Measurements from ENCODE around the gene VHLL. TPM values are rescaled to one million over a fixed set of nuclear protein-coding genes. Genes with fewer than 3 reads are reported as not detected.
A peak's percentile ranks its signal among the peaks of the same experiment; 100 is the strongest.
"Not testable (repeated sequence)": the region's sequence is repeated elsewhere in the genome, so short reads cannot be mapped to it uniquely, and the experiment has no call there.

The VHLL gene
- total and polyA plus RNA-seq, 9 donors = not detected

- Histone ChIP-seq H3K9me3 (replicated peaks; ENCODE audit: control insufficient read depth, low read depth, low read length) (no peaks in the 10 kb centered on the region), H3K27ac (ENCODE audit: low read length) (no peak overlapping the region), H3K27me3 (ENCODE audit: control insufficient read depth, insufficient read depth, low read length) (no peaks in the 10 kb centered on the region), H3K36me3 (ENCODE audit: control insufficient read depth, insufficient read depth, low read length) (peaks cover 34% of the 10 kb centered on the region), H3K4me3 (ENCODE audit: low read length) (no peak overlapping the region), H3K4me1 (ENCODE audit: control insufficient read depth, insufficient read depth, low read length) (peaks cover 10% of the 10 kb centered on the region)
- no peak for DNase-seq
- 100% methylated on average over 1 of the region's 4 CpGs for WGBS (ENCODE audit: insufficient coverage)
Observed at GRCh38 chr1:156336242-156336641, 37.1 kb upstream of the VHLL start.

GRCh38 chr1:156323179-156323578 is 24.1 kb upstream of the VHLL start:
- DNase-seq; H3K4me3 ChIP-seq (ENCODE audit: low read length); H3K27ac ChIP-seq (ENCODE audit: low read length); H3K27me3 ChIP-seq (ENCODE audit: control insufficient read depth, insufficient read depth, low read length); H3K4me1 ChIP-seq (ENCODE audit: control insufficient read depth, insufficient read depth, low read length); H3K9me3 ChIP-seq (replicated peaks; ENCODE audit: control insufficient read depth, low read depth, low read length): not testable (repeated sequence)
- 96% methylated on average over 3 of the region's 9 CpGs for WGBS (ENCODE audit: insufficient coverage)
- peaks cover 64% of the 10 kb centered on the region for H3K36me3 ChIP-seq (ENCODE audit: control insufficient read depth, insufficient read depth, low read length)

GRCh38 chr1:156320560-156320959 is 21.5 kb upstream of the VHLL start:
- H3K4me3 ChIP-seq (ENCODE audit: low read length) = no peak overlapping the region
- H3K36me3 ChIP-seq (ENCODE audit: control insufficient read depth, insufficient read depth, low read length) = peaks cover 82% of the 10 kb centered on the region
- no peaks in the 10 kb centered on the region for H3K4me1 ChIP-seq (ENCODE audit: control insufficient read depth, insufficient read depth, low read length)
- 100% methylated on average over 1 of the region's 3 CpGs for WGBS (ENCODE audit: insufficient coverage)
- DNase-seq = no peak
- no peaks in the 10 kb centered on the region for H3K27me3 ChIP-seq (ENCODE audit: control insufficient read depth, insufficient read depth, low read length)
- H3K9me3 ChIP-seq (replicated peaks; ENCODE audit: control insufficient read depth, low read depth, low read length) = no peaks in the 10 kb centered on the region
- no peak overlapping the region for H3K27ac ChIP-seq (ENCODE audit: low read length)

GRCh38 chr1:156319664-156320063 is 20.6 kb upstream of the VHLL start:
- no CpG with 5 or more reads among the region's 1 CpG for WGBS (ENCODE audit: insufficient coverage)
- no peak overlapping the region for H3K27ac ChIP-seq (ENCODE audit: low read length)
- peaks cover 82% of the 10 kb centered on the region for H3K36me3 ChIP-seq (ENCODE audit: control insufficient read depth, insufficient read depth, low read length)
- H3K9me3 ChIP-seq (replicated peaks; ENCODE audit: control insufficient read depth, low read depth, low read length) = no peaks in the 10 kb centered on the region
- no peaks in the 10 kb centered on the region for H3K27me3 ChIP-seq (ENCODE audit: control insufficient read depth, insufficient read depth, low read length)
- H3K4me1 ChIP-seq (ENCODE audit: control insufficient read depth, insufficient read depth, low read length) = no peaks in the 10 kb centered on the region
- H3K4me3 ChIP-seq (ENCODE audit: low read length) = no peak overlapping the region
- peak; percentile 21 for DNase-seq

- Histone ChIP-seq H3K4me3 (ENCODE audit: low read length) (no peak overlapping the region), H3K27me3 (ENCODE audit: control insufficient read depth, insufficient read depth, low read length) (no peaks in the 10 kb centered on the region), H3K36me3 (ENCODE audit: control insufficient read depth, insufficient read depth, low read length) (peaks cover 84% of the 10 kb centered on the region), H3K4me1 (ENCODE audit: control insufficient read depth, insufficient read depth, low read length) (no peaks in the 10 kb centered on the region), H3K27ac (ENCODE audit: low read length) (no peak overlapping the region), H3K9me3 (replicated peaks; ENCODE audit: control insufficient read depth, low read depth, low read length) (no peaks in the 10 kb centered on the region)
- DNase-seq = no peak
- 92% methylated on average over 2 of the region's 7 CpGs for WGBS (ENCODE audit: insufficient coverage)
Observed at GRCh38 chr1:156316909-156317308, 17.8 kb upstream of the VHLL start.

- Histone ChIP-seq H3K4me3 (ENCODE audit: low read length) (no peak overlapping the region), H3K27ac (ENCODE audit: low read length) (no peak overlapping the region), H3K36me3 (ENCODE audit: control insufficient read depth, insufficient read depth, low read length) (peaks cover 70% of the 10 kb centered on the region), H3K27me3 (ENCODE audit: control insufficient read depth, insufficient read depth, low read length) (no peaks in the 10 kb centered on the region), H3K4me1 (ENCODE audit: control insufficient read depth, insufficient read depth, low read length) (no peaks in the 10 kb centered on the region), H3K9me3 (replicated peaks; ENCODE audit: control insufficient read depth, low read depth, low read length) (no peaks in the 10 kb centered on the region)
- 92% methylated on average over 6 of the region's 6 CpGs for WGBS (ENCODE audit: insufficient coverage)
- DNase-seq = no peak
Observed at GRCh38 chr1:156310962-156311361, 11.9 kb upstream of the VHLL start.

- Histone ChIP-seq H3K27ac (ENCODE audit: low read length) (no peak overlapping the region), H3K27me3 (ENCODE audit: control insufficient read depth, insufficient read depth, low read length) (no peaks in the 10 kb centered on the region), H3K4me3 (ENCODE audit: low read length) (no peak overlapping the region), H3K9me3 (replicated peaks; ENCODE audit: control insufficient read depth, low read depth, low read length) (no peaks in the 10 kb centered on the region), H3K36me3 (ENCODE audit: control insufficient read depth, insufficient read depth, low read length) (peaks cover 56% of the 10 kb centered on the region), H3K4me1 (ENCODE audit: control insufficient read depth, insufficient read depth, low read length) (no peaks in the 10 kb centered on the region)
- no peak for DNase-seq
Observed at GRCh38 chr1:156308078-156308477, 9.0 kb upstream of the VHLL start.

GRCh38 chr1:156305215-156305614 is 6.1 kb upstream of the VHLL start:
- Histone ChIP-seq H3K9me3 (replicated peaks; ENCODE audit: control insufficient read depth, low read depth, low read length) (no peaks in the 10 kb centered on the region), H3K36me3 (ENCODE audit: control insufficient read depth, insufficient read depth, low read length) (peaks cover 31% of the 10 kb centered on the region), H3K27me3 (ENCODE audit: control insufficient read depth, insufficient read depth, low read length) (no peaks in the 10 kb centered on the region), H3K27ac (ENCODE audit: low read length) (no peak overlapping the region), H3K4me1 (ENCODE audit: control insufficient read depth, insufficient read depth, low read length) (no peaks in the 10 kb centered on the region), H3K4me3 (ENCODE audit: low read length) (no peak overlapping the region)
- 100% methylated on average over 1 of the region's 2 CpGs for WGBS (ENCODE audit: insufficient coverage)
- no peak for DNase-seq

GRCh38 chr1:156303241-156303640 is 4.1 kb upstream of the VHLL start:
- peaks cover 13% of the 10 kb centered on the region for H3K36me3 ChIP-seq (ENCODE audit: control insufficient read depth, insufficient read depth, low read length)
- no peak for DNase-seq
- H3K27me3 ChIP-seq (ENCODE audit: control insufficient read depth, insufficient read depth, low read length) = no peaks in the 10 kb centered on the region
- WGBS (ENCODE audit: insufficient coverage) = no CpG with 5 or more reads among the region's 4 CpGs
- no peak overlapping the region for H3K27ac ChIP-seq (ENCODE audit: low read length)
- no peak overlapping the region for H3K4me3 ChIP-seq (ENCODE audit: low read length)
- no peaks in the 10 kb centered on the region for H3K9me3 ChIP-seq (replicated peaks; ENCODE audit: control insufficient read depth, low read depth, low read length)
- no peaks in the 10 kb centered on the region for H3K4me1 ChIP-seq (ENCODE audit: control insufficient read depth, insufficient read depth, low read length)

GRCh38 chr1:156295391-156295947 is 3.6 kb downstream of the VHLL start, which contains the start of gene GLMP:
TSS of gene GLMP (minus strand) at chr1:156295679. CDS start at chr1:156295645, 34 bp downstream.
- no peak within 1 kb of the TSS for H3K27ac ChIP-seq (ENCODE audit: low read length)
- peak; percentile 89 for DNase-seq

GRCh38 chr1:156293895-156294294 is 5.2 kb downstream of the VHLL start:
- Histone ChIP-seq H3K27me3 (ENCODE audit: control insufficient read depth, insufficient read depth, low read length) (no peaks in the 10 kb centered on the region), H3K36me3 (ENCODE audit: control insufficient read depth, insufficient read depth, low read length) (peaks cover 7% of the 10 kb centered on the region), H3K4me3 (ENCODE audit: low read length) (no peak overlapping the region), H3K27ac (ENCODE audit: low read length) (no peak overlapping the region), H3K9me3 (replicated peaks; ENCODE audit: control insufficient read depth, low read depth, low read length) (no peaks in the 10 kb centered on the region), H3K4me1 (ENCODE audit: control insufficient read depth, insufficient read depth, low read length) (peaks cover 17% of the 10 kb centered on the region)
- 88% methylated on average over 6 of the region's 9 CpGs for WGBS (ENCODE audit: insufficient coverage)
- DNase-seq = no peak

More at GRCh38 chr1:156295391-156295947, 3.6 kb downstream of the VHLL start, which contains the start of gene GLMP:
- Histone ChIP-seq H3K27me3 (ENCODE audit: control insufficient read depth, insufficient read depth, low read length) (no peaks in the 10 kb centered on the region), H3K36me3 (ENCODE audit: control insufficient read depth, insufficient read depth, low read length) (peaks cover 2% of the 10 kb centered on the region), H3K9me3 (replicated peaks; ENCODE audit: control insufficient read depth, low read depth, low read length) (no peaks in the 10 kb centered on the region), H3K4me1 (ENCODE audit: control insufficient read depth, insufficient read depth, low read length) (peaks cover 17% of the 10 kb centered on the region), H3K4me3 (ENCODE audit: low read length) (peak within 1 kb of the TSS; percentile 62)
- 0% methylated on average over 7 of the region's 17 CpGs for WGBS (ENCODE audit: insufficient coverage)

All from muscle of leg (tissue), 11 donors.